ENCODE data around the gene MITF.

MITF gene

GRCh38 chr3:69809076-69809835 lies 70.0 kb downstream of the MITF start:
- H3K27ac Mint-ChIP-seq = no peak overlapping the region
- no peak overlapping the region for H3K4me3 Mint-ChIP-seq
- H3K4me1 Mint-ChIP-seq (ENCODE audit: low read depth) = no peaks in the 10 kb centered on the region
- no peaks in the 10 kb centered on the region for H3K9me3 Mint-ChIP-seq
- no peaks in the 10 kb centered on the region for H3K36me3 Mint-ChIP-seq (ENCODE audit: low read depth)
- no peak for DNase-seq
- no peaks in the 10 kb centered on the region for H3K27me3 Mint-ChIP-seq

GRCh38 chr3:69811452-69812401 lies 72.5 kb downstream of the MITF start:
- no peaks in the 10 kb centered on the region for H3K4me1 Mint-ChIP-seq (ENCODE audit: low read depth)
- H3K4me3 Mint-ChIP-seq = no peak overlapping the region
- H3K27me3 Mint-ChIP-seq = no peaks in the 10 kb centered on the region
- no peak overlapping the region for H3K27ac Mint-ChIP-seq
- no peaks in the 10 kb centered on the region for H3K36me3 Mint-ChIP-seq (ENCODE audit: low read depth)
- no peak for DNase-seq
- no peaks in the 10 kb centered on the region for H3K9me3 Mint-ChIP-seq

- no peaks in the 10 kb centered on the region for H3K9me3 Mint-ChIP-seq
- DNase-seq = no peak
- no peak overlapping the region for H3K4me3 Mint-ChIP-seq
- H3K27ac Mint-ChIP-seq = no peak overlapping the region
- H3K27me3 Mint-ChIP-seq = no peaks in the 10 kb centered on the region
- H3K4me1 Mint-ChIP-seq (ENCODE audit: low read depth) = no peaks in the 10 kb centered on the region
- H3K36me3 Mint-ChIP-seq (ENCODE audit: low read depth) = no peaks in the 10 kb centered on the region
Measured at GRCh38 chr3:69815970-69816369, 76.7 kb downstream of the MITF start.

- Mint-ChIP-seq H3K4me1 (ENCODE audit: low read depth) (no peaks in the 10 kb centered on the region), H3K27me3 (no peaks in the 10 kb centered on the region), H3K4me3 (no peak overlapping the region), H3K36me3 (ENCODE audit: low read depth) (no peaks in the 10 kb centered on the region), H3K9me3 (no peaks in the 10 kb centered on the region), H3K27ac (no peak overlapping the region)
- DNase-seq = no peak
Measured at GRCh38 chr3:69817988-69818387, 78.7 kb downstream of the MITF start.

- no peak overlapping the region for H3K27ac Mint-ChIP-seq
- H3K36me3 Mint-ChIP-seq (ENCODE audit: low read depth) = no peaks in the 10 kb centered on the region
- no peak overlapping the region for H3K4me3 Mint-ChIP-seq
- H3K9me3 Mint-ChIP-seq = no peaks in the 10 kb centered on the region
- no peak for DNase-seq
- no peaks in the 10 kb centered on the region for H3K4me1 Mint-ChIP-seq (ENCODE audit: low read depth)
- H3K27me3 Mint-ChIP-seq = no peaks in the 10 kb centered on the region
Measured at GRCh38 chr3:69819282-69819681, 80.0 kb downstream of the MITF start.

GRCh38 chr3:69821133-69821532 lies 81.9 kb downstream of the MITF start:
- no peaks in the 10 kb centered on the region for H3K36me3 Mint-ChIP-seq (ENCODE audit: low read depth)
- H3K27ac Mint-ChIP-seq = no peak overlapping the region
- no peaks in the 10 kb centered on the region for H3K27me3 Mint-ChIP-seq
- H3K4me1 Mint-ChIP-seq (ENCODE audit: low read depth) = no peaks in the 10 kb centered on the region
- DNase-seq = no peak
- H3K4me3 Mint-ChIP-seq = no peak overlapping the region
- no peaks in the 10 kb centered on the region for H3K9me3 Mint-ChIP-seq

GRCh38 chr3:69823743-69824142 lies 84.5 kb downstream of the MITF start:
- DNase-seq = no peak
- Mint-ChIP-seq H3K27me3 (no peaks in the 10 kb centered on the region), H3K36me3 (ENCODE audit: low read depth) (no peaks in the 10 kb centered on the region), H3K27ac (no peak overlapping the region), H3K4me3 (no peak overlapping the region), H3K4me1 (ENCODE audit: low read depth) (no peaks in the 10 kb centered on the region), H3K9me3 (no peaks in the 10 kb centered on the region)

GRCh38 chr3:69825446-69825845 lies 86.2 kb downstream of the MITF start:
- no peak for DNase-seq
- Mint-ChIP-seq H3K4me3 (no peak overlapping the region), H3K27ac (no peak overlapping the region), H3K27me3 (no peaks in the 10 kb centered on the region), H3K9me3 (no peaks in the 10 kb centered on the region), H3K36me3 (ENCODE audit: low read depth) (no peaks in the 10 kb centered on the region), H3K4me1 (ENCODE audit: low read depth) (no peaks in the 10 kb centered on the region)

GRCh38 chr3:69827127-69827526 lies 87.9 kb downstream of the MITF start:
- Mint-ChIP-seq H3K9me3 (no peaks in the 10 kb centered on the region), H3K27ac (no peak overlapping the region), H3K27me3 (no peaks in the 10 kb centered on the region), H3K4me1 (ENCODE audit: low read depth) (no peaks in the 10 kb centered on the region), H3K36me3 (ENCODE audit: low read depth) (no peaks in the 10 kb centered on the region), H3K4me3 (no peak overlapping the region)
- DNase-seq = no peak

GRCh38 chr3:69828817-69829216 lies 89.6 kb downstream of the MITF start:
- no peak for DNase-seq
- Mint-ChIP-seq H3K27ac (no peak overlapping the region), H3K4me3 (no peak overlapping the region), H3K27me3 (no peaks in the 10 kb centered on the region), H3K9me3 (no peaks in the 10 kb centered on the region), H3K4me1 (ENCODE audit: low read depth) (no peaks in the 10 kb centered on the region), H3K36me3 (ENCODE audit: low read depth) (no peaks in the 10 kb centered on the region)

GRCh38 chr3:69830147-69830546 lies 90.9 kb downstream of the MITF start:
- no peak overlapping the region for H3K4me3 Mint-ChIP-seq
- DNase-seq = no peak
- H3K9me3 Mint-ChIP-seq = peaks cover 5% of the 10 kb centered on the region
- H3K27ac Mint-ChIP-seq = no peak overlapping the region
- H3K36me3 Mint-ChIP-seq (ENCODE audit: low read depth) = no peaks in the 10 kb centered on the region
- no peaks in the 10 kb centered on the region for H3K27me3 Mint-ChIP-seq
- H3K4me1 Mint-ChIP-seq (ENCODE audit: low read depth) = no peaks in the 10 kb centered on the region

GRCh38 chr3:69831737-69832136 lies 92.5 kb downstream of the MITF start:
- Mint-ChIP-seq H3K4me1 (ENCODE audit: low read depth) (no peaks in the 10 kb centered on the region), H3K27me3 (no peaks in the 10 kb centered on the region), H3K27ac (no peak overlapping the region), H3K36me3 (ENCODE audit: low read depth) (no peaks in the 10 kb centered on the region), H3K4me3 (no peak overlapping the region), H3K9me3 (peaks cover 10% of the 10 kb centered on the region)
- DNase-seq = no peak

- H3K36me3 Mint-ChIP-seq (ENCODE audit: low read depth) = no peaks in the 10 kb centered on the region
- no peak overlapping the region for H3K4me3 Mint-ChIP-seq
- peaks cover 10% of the 10 kb centered on the region for H3K9me3 Mint-ChIP-seq
- no peak for DNase-seq
- no peak overlapping the region for H3K27ac Mint-ChIP-seq
- H3K4me1 Mint-ChIP-seq (ENCODE audit: low read depth) = no peaks in the 10 kb centered on the region
- no peaks in the 10 kb centered on the region for H3K27me3 Mint-ChIP-seq
Measured at GRCh38 chr3:69833591-69833990, 94.3 kb downstream of the MITF start.

- peaks cover 10% of the 10 kb centered on the region for H3K9me3 Mint-ChIP-seq
- no peak overlapping the region for H3K27ac Mint-ChIP-seq
- H3K36me3 Mint-ChIP-seq (ENCODE audit: low read depth) = no peaks in the 10 kb centered on the region
- H3K4me1 Mint-ChIP-seq (ENCODE audit: low read depth) = no peaks in the 10 kb centered on the region
- no peaks in the 10 kb centered on the region for H3K27me3 Mint-ChIP-seq
- no peak for DNase-seq
- no peak overlapping the region for H3K4me3 Mint-ChIP-seq
Measured at GRCh38 chr3:69838217-69838616, 99.0 kb downstream of the MITF start.

Data from activated T-cell treated with anti-CD3 and anti-CD28 coated beads, Interleukin-2, amount 50 U/mL, for 24 hours (primary cell).